GM18861 (cell line): Measurements from ENCODE around the gene PNP.

ENCODE experiments used
- ATAC-seq: cut with Tn5 transposase; IDR thresholded peaks from one replicate; pipeline ENCODE4 v1.9.1; 2021; ENCODE audit not compliant: unreplicated experiment

PNP gene

GRCh38 chr14:20454516-20455354, 14.5 kb upstream of the PNP start, which contains the start of the genes APEX1 and OSGEP:
TSS of gene APEX1 (plus strand) at chr14:20455226. CDS start at chr14:20455646, 420 bp downstream.
TSS of gene OSGEP (minus strand) at chr14:20454812. CDS start at chr14:20454683, 129 bp downstream.
- ATAC-seq = peak; percentile 69

DNA sequence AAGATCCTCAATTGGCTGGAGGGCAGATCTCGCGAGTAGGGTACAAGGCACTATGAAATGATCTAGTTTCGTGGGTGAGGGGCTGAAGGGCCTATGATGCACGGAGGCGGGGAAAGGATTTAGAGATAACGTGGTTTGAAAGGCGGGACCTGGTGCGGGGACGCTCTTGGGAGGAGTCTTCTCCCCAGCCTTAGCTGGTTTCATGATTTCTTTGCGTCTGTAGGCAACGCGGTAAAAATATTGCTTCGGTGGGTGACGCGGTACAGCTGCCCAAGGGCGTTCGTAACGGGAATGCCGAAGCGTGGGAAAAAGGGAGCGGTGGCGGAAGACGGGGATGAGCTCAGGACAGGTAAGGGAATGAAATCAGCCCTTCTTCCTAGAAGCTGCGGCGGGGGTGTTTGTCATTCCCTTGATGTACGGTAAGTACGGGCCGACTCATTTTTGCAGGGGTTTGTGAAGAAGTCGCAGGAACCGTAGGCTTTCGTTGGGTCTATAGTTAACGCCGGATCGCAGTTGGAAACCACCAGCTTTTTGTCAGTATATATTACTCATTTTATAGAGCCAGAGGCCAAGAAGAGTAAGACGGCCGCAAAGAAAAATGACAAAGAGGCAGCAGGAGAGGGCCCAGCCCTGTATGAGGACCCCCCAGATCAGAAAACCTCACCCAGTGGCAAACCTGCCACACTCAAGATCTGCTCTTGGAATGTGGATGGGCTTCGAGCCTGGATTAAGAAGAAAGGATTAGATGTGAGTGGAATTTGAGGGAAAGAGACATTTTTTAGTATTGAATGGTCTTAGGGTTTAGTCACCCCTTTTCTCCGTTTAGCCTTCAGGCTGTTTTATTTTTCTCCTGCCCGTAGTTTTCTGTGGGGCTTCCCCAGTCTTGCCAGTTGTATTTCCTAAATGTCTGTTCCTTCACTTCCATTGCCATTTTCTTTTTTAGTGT, 13.6 kb upstream of the PNP start:
- ATAC-seq = peak; percentile 29

DNA sequence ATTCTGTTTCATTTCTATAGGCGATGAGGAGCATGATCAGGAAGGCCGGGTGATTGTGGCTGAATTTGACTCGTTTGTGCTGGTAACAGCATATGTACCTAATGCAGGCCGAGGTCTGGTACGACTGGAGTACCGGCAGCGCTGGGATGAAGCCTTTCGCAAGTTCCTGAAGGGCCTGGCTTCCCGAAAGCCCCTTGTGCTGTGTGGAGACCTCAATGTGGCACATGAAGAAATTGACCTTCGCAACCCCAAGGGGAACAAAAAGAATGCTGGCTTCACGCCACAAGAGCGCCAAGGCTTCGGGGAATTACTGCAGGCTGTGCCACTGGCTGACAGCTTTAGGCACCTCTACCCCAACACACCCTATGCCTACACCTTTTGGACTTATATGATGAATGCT, 12.2 kb upstream of the PNP start:
- no peak for ATAC-seq

DNA sequence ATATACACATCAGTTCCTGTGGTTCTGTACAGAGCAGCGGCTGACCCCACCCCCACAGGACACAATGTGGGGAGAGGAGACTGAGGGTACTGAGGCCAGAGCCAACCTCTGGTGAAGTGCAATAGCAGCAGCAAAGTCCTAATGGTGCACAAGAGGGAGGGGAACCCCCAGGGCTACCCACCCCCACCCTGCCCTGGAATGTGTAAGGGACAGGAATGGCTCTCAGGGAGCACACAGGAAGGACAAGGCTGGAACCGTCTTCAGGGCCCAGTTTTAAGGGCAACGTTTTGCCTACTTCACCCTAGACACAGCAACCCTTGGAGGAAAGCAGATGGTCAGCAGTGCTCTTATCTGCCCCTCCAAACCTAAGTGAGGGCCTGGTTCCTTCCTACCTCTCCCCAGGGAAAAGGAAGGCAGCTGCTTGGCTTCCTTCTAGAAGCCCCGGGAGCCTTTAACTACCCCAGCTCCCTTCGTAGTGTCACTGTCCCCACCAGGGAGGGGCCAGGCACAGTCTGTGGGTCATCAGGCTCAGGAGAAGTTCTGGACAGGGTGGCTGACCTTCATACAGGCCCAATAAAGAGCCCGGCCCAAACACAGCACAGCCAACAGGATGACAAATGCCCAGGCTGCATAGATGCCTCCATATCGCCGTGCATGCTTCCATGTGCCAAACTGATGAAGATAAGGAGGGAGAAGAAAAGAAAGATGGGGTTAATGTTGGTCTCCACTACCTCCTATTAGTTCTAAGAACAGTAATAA, 11.0 kb upstream of the PNP start:
- no peak for ATAC-seq

DNA sequence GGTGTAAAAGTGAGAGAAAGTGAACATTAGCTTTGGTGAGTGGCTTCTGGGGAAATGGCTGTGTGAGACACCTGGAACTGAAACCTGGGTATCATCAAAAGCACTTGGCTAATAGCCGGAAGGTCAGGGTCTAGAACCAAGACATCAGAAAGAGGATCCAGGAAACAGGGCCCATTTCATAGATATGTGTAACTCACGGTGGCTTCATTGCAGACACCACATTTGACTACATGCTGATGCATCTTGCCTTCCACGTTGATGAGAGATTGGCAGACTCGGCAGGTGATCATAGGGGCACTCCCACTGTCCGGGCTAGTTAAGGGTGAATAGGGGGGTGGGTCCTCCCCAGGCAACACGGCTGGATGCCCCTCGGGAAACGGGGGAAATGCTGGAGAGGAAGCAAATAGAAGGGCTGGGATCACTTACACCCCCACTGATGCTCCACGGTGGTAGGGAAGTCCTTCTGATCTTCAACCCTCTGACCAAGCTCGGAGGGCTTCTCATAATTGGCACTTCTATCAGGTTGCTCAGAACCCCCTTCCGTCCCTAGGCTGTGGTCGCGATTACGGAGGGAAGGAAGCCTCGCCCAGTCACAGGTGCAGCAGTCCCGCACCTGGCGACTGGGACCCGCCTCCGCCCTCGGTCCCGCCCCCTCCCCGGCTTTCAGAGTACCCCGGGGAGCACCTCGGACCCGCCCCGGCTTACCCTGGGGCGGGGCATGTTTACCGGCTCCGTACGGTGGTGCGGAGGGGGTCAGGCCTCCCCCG, 8.6 kb upstream of the PNP start:
- ATAC-seq = no peak

- peak; percentile 91 for ATAC-seq
Observed at GRCh38 chr14:20461225-20462141, 7.7 kb upstream of the PNP start, which contains the start of gene PIP4P1. TSS of gene PIP4P1 (minus strand) at chr14:20461434. CDS start at chr14:20461325, 109 bp downstream.

GRCh38 chr14:20468764-20469241, 403 bp upstream of the PNP start:
- no peak for ATAC-seq

DNA sequence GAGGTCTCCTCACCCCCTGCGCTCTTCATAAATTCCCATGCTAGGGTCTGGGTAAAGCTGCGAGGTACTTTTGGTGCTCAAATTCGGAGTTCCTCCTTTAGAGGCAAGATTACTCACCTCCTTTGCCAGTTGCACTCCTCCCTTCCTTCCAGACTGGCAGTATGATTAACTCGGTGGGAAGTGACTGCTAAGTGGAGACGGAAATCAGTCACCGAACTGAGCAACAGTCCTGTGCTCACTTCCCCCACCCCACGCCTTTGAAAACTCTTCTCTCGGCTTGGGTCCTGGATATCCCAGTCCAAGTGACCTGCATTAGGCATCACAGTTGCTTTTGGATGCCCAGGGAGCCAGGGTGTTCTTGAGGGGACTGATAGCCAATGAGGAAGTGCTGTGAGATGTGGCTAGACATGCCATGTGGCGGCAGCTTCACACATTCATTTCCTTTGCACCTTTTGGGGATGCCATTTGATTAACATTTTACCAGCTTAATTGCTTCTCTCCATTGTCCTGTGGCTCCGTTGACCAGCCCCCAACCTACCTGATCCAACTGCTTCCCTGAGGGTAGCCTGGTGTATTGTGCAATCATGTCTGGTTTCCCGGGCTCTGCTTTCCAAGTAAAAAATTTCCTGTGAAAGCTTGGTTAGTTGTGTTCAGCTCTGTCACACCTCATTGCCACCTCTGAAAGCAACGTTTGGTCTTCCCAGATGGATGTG, 840 bp downstream of the PNP start:
- peak; percentile 22 for ATAC-seq

GRCh38 chr14:20470603-20470901, 1.3 kb downstream of the PNP start:
- ATAC-seq = no peak

DNA sequence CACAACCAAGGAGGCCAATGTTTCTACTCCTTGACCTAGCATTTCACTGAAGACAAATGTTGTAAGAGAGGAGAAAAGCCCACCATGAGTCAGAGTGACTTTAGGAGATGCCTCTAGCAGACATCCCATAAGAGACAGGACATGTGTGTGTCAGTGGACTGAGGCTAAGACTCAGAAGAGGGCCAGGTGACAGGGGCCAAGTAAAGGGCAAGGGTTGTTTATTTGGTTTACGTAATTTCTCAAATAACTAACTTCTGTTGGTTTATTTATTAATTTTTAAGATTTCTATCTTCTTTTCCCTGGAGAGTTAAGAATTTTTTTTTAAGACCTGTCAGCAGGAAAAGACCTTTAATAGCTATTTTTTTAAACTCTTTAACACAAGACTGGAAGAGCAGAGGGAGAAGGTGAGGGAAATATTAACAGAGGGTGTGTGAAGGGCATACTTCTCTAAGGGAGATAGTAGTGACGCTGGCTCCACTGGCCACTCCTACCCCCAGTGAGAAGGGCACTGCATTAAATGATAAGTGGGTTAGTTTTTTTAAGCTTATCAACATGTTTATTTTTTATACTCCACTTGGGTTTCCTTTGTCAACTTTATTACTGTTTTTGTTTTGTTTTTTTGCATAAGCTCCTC, 3.4 kb downstream of the PNP start:
- no peak for ATAC-seq

GRCh38 chr14:20476776-20477175, 7.6 kb downstream of the PNP start:
- no peak for ATAC-seq

DNA sequence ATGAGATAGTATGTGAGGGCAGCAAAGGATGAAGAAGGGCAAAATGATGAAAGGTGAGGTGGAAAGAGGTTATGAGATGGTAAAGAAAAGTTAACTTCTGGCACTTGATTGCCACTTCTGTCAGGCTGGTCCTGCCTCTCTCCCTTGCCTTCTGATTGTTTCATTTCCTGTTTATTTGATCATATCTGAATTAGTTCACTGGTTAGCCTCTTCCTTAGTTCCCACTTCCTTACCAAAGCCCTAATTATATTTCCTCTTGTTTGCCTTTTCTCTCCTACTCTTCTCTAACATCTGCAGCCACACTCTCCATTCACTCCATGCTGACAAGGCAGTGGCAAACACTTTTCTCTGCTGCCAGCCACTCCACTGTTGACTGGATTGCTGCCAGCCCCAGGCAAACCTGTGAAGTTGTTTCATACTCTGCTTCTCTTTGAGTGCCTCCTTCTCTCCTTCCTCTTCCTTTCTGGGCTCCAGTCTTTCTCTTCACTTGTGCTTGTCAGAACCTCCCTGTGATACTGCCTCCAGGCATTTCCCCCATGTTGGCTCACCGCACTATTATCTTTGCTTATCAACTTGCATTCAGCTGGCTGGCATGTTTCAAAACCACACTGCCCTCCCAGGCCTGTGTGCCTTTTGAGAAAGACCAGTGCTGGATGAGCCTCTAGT, 8.1 kb downstream of the PNP start:
- no peak for ATAC-seq

- ATAC-seq = no peak
Observed at GRCh38 chr14:20478894-20479293, 9.7 kb downstream of the PNP start.

DNA sequence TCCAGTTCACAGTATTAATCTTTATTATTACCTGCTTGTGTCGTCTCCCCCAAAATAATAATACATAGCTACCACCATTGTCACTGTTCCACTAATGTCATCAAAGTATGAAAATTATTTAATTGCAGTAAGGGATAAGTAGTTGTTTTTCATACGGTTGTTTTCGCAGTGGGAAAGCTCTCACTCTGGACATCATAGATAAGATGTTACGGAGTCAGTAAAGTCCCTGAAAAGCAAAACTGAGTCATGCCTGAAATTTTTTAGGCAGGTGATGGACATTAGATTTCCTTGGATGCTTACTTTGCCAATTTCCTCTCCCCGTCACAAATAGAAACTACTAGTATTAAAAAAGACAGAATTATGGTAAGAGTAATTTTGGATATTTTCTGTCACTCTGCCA, 13.2 kb downstream of the PNP start:
- ATAC-seq = no peak

GRCh38 chr14:20485900-20486299, 16.7 kb downstream of the PNP start:
- no peak for ATAC-seq

DNA sequence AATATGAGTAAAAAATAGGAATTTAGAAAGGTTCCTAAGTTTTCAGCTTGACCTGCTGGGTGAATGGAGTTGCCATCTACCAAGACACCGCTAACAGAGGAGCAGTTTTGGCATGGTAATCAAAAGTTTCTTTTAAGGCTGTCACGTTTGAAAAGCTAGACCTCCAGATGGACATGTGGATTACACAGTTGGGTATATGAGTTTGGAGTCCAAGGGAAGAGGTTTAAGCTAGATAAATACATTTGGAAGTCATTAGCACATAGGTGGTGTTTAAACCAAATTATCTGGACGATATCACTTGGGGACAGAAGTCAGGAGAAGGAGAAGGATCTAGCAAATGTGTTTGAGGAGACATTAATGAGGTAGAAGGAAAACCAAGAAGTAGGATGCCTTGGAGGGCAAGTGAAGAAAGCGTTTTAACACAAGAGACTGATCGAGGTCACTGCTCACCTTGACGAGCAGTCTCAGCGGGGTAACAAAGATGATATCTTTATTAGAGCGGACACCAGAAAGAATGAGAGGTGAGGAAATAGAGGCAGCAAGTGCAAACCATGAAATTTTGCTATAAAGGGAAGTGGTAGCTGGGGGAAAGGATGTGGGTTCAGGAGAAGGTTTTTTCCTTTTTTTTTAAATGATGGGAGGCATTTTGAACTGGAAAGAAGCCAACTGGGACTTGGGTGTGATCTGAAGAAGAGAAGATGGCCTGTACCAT, 17.6 kb downstream of the PNP start:
- no peak for ATAC-seq

DNA sequence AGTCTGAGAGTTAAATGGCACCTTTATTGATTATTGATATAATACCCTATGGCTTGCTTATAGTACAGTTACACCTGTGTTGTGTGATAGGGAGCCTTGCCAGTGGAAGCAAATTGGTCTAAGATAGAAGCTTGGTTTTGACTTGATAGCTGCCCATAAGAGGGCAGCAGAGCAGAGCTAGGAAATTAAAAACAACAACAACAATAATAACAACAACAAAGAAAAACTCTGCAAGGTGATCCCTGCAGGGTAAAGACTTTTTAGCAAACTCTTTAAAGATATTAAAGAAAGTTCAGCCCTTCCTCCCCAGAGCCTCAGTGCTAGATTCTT, 18.2 kb downstream of the PNP start:
- ATAC-seq = no peak
